ENCODE measurements around the gene CD81.

The CD81 gene

DNA sequence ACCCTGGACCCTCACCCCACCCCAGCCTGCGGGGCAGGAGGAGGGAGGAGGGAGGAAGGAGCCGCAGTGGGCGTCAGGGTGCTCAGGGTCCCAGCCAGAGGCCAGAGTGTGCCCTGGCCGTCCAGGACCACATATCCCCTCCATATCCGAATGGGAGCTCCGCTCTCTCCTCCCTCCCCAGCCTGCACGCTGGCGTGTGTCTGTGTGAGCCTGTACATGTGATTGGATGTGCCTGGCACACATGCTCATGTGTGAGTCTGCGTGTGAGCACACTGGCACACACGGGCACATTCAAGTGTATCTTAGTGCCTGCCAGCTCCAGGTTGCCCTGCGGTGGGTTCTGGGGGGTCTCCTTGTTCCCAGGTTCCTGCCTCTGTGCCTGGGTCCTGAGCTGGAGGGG is 31.6 kb downstream of the CD81 start:
- no peak for DNase-seq

DNA sequence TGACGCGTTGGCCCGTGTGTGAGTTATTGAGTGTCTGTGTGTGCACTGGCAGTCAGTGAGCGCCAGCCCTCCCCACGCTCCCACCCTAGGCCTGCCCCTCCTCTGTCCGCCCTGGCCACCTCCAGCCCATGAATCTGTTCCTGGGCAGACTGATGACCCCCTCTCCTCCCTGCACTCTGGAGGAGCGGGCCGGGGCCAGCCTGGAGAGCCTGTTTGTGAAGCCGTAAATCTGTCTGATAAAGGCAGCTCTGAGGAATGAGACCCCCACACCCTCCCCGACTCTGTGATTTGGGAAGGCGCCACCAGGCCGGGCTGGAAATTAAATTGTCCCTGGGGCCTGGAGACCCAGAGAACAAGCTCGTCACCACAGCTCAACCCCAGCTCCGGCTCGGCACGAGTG is 32.0 kb downstream of the CD81 start:
- DNase-seq: no peak

DNA sequence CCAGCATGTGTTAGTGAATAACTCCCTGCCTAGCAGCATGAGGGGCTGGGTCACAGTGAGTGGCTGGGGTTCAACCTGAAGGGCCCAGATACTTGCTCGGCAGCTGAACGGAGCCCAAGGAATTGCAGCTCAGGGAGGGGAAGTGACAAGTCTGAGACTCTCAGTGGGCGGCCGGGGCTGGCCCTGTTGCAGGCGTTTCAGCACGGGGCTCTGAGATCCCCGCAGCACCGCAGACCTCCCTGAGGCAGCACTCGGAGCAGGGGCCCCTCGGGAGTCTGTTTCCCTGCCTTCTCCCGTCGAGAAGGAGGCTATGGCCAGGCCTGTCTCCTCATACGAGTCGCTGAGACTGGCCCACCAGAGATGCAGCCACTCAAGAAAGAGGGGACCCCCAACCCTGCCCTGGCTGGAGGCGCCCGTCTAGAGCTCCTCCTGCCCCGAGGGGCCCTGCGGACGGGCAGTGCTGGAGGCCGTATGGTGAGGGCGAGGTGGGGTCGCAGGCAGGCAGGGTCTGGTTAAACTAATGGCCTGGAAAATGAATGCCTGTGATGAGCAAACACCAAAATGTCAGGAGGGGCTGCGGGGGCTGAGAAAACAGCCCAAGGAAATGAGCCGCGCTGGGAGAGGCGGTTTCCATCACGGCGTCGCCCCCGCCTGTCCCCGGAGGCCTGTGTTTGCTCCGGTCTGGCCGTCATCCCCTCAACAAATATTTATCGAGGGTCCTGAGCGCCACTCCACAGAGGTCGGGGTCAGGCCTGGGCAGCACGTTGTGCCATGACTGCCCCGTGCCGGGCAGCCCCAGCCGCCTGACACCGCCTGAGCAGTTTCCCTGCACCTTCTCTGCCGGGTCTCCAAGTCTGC is 32.7 kb downstream of the CD81 start:
- DNase-seq: no peak

DNA sequence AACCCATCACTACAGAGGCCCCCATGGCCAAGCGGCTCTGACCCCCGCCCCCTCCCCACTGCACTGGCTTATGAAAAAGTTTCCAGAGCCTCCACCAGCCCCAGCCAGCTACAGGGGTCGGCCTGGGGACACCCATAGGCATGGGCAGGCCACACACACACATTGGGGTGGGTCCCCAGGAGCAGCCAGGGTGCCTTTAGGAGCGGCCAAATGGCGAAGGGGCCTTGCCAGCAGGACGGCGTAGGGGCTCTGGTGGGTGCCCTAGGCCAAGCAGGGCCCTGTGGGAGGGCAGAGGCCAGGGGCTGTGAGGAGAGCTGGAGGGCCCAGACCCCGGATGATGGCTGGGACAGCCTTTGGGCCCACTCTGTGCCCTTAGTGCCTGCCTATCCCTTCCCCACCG is 33.5 kb downstream of the CD81 start:
- no peak for DNase-seq

DNA sequence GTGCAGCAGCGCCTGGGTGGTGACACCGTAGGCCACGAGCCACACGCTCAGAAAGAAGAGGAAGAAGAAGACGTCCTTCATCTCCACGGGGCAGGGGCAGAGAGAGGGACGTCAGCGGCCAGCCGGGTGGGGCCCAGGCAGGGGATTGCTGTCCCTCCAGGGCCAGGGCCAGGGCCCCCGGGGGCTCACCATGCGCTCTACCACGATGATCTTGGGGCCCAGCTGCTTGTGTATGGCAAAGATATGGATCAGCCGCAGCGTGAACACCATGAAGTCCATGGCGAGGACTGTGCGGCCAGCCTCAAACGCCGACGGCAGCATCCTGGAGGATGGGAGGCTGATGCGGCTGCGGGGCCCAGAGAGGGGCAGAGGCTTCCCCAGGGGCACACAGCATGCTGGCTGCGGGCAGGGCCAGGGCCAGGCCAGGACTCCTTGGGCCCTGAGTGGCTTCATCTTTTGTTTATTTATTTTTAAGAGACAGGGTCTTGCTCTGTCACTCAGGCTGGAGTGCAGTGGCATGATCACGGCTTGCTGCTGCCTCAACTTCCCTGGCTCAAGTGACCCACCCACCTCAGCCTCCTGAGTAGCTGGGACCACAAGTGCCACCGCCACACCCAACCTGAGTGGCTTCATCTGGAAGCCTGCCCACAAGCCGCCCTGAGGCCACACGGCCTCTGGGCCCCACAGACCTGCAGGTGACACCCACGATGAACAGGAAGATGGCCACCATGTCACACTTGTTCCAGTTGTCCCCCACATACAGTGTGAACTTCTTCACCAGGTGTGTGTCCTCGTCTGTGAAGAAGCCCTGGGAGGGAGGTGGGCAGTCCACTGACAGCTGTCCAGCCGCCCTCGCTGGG is 34.6 kb downstream of the CD81 start:
- DNase-seq: no peak

DNA sequence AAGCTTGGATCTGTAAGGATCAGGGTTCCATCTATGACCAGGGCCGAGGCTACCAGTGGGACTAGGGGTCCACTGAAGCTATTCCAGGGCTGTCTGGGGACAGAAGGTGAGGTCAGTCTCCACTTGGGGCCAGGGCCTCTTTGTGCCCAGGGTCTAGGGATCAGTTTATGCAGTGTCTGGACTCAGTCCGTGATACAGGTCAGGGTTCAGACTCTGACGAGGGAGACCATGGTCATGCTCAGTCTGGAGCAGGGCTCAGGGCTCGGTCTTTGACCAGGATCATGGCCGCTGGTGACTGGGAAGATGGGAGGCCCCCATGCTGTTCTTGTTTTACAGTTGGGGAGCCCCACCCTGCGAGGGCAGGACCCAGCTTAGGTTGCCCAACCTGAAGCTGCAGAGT is 35.2 kb downstream of the CD81 start:
- DNase-seq: no peak

DNA sequence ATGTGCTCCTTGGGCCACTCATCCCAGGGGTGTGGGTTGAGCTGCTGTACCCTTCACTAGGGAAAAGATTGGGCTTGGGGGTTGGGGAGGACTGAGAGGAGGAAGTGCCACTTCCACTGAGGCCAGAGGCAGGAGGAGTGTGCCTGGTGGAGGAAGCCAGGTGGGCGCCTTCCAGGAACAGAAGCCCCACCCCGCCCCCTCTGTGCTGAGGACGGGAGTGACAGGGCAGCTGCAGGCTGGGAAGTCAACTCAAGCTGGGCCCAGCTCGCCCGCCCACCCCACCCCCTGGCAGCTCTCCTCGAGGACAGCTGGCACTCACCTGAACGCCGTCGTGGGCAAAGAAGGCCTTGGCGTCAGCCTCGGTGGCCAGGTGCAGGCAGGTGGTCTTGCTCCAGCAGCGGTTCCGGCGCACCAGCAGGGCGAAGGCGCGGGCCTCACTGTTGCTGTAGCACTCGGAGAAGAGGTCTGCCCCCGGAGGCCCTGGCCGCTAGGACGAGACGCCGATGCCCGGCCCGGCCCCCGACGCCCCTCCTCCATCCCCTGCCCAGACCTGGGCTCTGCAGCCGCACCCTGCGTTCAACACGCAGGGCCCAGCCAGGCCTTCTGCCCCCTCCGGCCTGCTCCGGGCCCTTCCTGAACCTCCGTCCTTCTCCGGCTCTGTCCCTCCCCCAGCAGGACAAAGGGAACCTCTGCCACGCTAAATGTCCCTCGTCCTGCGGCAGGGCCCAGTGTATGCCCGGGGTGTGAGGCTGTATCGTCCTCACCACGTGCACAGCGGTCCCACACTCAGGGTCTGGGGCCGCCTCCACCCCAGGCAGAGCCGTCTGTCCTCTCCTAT is 36.9 kb downstream of the CD81 start:
- no peak for DNase-seq

DNA sequence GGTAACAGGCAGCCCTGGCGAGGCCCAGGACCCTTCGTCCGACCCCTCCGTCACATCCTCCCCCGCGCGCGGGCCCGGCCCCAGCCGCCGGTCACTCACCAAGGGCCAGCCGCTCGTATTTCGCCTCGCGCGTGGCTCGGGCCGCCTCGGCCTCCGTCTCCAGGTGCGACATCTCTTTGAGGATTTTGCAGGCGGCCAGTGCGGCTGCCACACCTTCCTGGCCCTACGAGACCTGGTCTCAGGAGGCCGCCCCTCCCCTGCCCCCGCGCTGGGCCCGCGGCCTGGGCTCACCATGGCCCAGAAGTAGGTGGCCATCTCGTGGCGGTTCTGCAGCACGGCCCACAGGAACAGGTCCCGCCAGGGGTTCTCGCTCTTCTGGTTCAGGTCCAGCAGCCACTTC is 37.5 kb downstream of the CD81 start:
- DNase-seq: no peak

DNA sequence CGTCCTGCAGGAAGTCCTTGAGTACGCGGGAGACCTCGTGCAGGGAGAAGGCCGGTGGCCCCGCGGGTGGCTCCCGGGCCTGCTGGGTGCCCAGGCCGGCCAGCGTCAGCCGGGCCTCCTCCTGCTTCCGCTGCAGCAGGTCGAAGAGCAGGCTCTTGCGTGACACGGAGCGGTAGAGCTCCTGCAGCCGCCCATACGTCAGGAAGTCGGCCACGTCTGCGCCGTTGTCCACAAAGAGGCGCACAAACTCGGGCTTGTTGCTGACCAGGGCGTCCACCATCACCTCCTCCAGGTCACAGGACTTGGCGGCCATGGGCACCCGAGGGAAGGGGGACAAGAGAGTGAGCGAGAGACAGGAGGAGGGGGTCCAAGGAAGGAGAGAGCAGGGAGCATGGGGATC is 38.1 kb downstream of the CD81 start:
- no peak for DNase-seq

DNA sequence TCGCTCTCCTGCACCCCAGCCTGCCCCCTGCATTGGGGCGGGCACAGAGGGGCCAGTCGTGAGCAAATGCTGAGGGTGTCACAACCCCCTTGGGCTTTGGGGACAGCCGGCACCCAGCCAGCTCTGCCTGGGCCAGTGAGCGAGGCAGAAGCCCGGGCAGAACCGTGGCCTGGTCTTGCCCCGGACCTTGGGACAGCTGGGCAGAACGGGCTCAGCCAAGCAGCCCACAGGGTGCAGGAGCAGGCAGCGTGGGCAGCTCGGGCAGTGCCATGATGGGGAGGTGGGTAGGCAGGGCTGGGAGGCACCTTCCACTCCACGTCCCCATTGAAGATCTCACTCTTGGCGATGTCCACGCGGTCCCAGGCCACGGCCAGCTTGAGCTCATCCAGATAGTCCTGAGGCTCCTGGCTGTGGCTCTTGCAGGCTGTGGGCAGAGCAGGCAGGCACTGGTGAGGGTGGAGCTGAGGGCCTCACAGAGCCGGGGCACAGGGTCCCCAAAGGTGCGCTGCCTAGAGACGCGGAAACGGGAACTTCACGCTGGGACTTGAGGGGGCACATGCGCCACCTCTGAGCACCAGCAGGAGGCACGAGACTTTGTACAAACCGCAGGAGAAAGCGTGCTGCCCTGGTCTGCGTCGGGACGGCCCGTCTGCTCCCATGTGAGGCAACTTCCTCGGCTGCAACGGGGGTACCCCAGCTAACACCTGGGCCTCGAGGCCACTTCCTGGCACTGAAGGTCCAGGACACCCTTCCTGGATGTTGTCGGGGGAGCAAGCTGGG is 38.7 kb downstream of the CD81 start:
- no peak for DNase-seq

DNA sequence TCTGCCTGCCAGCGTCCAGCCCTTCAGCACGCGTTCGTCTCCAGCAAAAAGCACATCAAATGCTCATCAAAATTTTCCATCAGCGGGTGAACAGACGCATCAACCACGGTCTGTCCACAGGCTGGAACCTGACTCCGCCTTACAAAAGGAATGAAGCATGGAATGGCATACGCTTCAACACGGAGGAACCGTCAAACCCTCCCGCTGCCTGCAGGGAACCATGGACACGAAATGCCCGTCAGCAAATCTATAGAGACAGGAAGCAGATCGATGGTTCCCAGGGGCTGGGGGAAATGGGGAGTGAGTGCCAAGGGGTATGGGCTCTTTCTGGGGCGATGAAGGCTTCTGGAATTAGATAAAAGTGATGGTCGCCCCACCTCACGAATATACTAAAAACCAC is 39.7 kb downstream of the CD81 start:
- no peak for DNase-seq

DNA sequence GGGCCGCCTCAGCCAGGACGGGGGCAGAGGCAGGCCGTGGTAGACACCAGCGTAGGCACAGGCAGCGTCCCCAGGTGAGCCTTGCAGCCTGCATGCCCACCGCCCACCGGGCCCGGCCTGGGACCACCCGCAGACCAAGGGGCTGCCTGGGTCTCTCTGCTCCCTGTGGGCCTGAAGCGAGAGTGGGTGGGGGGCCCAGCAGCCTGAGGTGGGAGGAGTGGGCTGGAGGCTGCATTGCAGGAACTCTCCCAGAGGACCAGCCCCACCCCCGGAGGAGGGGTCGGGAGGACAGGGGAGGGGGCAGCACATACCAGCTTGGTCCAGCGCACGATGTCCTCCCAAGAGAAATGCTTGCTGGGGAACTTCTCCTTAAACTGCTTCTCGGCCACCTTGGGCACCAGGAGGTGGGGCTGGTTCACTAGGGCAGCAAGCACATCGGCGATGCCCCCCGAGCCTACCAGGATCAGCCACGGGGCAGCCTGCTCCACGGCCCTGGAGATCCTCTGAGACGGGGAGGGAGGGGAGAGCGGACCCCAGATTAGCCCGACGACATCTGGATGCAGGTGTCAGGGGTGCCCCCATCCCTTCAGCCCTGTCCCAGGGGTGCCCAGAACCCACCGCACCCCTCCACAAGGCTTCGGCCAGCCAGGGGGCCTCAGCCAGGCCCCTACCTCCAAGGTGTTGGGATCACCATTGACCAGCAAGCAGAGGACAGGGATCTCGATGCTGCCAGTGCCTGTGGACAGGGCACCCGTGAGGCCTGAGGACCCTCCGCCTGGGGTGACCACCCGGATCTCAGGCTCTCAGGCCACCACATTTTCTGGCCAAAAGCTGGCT is 41.0 kb downstream of the CD81 start:
- DNase-seq: no peak

DNA sequence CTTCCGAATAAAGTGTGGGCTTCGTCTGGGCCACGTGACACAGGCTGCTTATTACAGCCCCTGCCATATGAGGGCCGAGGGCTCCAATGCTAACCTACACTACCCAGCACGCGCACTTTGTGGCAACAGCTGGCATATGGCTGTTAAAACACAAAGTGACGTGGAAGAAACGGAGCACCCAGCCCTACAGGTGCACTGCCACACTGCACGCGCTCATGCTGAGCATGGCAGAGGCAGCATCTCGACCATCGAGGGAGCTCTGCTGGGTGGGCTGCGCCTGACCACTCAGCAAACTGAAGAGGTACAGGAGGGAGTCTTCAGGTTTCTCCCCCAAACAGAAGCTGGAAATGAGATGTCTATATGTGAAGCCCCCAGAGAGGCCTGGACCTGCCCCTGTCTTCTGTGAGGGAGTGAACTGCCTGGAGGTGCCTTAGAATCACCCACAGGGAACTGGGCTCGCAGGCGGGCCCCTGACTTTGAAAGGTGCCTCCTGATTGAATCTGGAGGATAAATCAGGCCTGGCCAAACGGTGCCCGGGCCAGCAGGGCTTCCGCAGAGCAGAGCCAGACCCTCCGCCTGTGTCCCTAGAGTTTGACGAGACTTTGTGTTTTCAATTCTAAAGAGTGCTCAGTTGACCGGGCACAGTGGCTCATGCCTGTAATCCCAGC is 41.7 kb downstream of the CD81 start:
- DNase-seq: no peak

DNA sequence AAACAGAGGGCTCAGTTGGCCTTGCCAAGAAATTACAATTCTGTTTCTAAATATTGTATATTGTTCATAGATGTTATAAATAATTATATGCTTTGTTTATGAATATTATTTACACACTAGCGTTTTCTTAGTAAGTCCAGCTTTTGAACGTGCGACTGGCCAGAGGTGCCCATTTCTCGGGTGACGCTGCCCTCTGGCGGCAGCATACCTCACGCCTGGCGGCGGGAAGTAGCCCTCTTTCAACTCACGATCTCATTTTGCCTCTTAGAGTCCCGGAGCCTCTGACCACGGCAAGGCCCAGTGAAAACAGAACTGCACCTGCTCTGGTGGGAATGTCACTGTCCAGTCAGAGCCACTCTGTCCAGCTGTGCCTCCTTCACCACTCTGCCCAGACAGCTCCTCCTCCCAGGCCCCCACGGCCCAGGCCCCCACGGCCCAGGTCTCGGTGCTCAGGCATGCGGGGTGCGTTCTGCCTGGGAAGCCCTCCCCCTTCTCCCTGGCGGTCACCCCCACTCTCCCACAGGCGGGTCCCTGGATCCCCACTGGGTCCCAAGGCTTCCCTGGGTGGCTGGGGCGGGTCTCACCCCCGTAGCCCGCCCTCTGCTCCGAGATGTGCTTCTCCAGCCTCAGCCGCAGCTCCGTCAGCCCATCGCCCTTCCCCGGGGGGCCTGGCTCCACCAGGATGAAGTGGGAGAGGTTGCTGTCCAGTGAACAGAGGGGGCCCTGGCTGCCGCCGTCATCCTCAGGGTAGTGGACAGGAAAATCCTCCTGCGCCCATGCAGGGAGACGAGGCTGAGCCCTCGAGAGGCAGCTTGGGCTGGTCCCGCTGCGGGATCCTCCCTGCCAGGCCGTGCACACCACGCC is 42.8 kb downstream of the CD81 start:
- DNase-seq: peak; percentile 69

DNA sequence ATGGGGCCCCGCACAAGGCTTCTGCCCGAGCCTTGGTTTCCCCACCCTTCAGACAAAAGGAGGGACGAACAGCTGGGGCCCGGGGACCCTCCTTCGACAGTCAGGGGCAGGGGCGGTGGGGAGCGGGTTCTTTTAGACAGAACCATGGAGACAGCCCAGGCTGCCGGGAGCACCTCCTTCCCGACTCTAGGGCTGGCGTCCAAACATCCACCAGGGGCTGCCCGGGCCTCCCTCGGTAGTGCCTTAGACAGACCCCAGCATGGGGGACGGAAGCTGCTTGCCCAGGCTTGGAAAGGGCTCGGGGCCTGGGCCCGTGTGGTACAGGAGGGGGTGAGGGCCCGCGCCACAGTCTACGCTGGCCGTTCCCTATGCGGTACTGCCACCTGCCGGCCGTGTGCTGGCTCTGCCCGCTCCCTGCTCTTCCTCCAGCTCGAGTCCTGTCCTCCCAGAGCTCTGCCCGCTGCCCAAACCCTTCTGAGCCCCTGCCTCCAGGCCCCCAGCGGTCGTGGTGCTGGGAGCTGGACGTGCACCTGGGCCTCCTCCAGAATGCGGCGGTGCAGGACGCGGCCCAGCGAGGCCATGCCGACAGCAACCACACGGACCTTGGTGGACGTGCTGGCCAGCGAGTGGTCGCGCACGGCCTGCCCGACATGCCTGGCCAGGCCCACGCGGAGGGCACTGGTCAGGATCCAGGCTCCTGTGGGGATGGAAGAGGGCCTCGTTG is 43.6 kb downstream of the CD81 start:
- DNase-seq: peak; percentile 80

DNA sequence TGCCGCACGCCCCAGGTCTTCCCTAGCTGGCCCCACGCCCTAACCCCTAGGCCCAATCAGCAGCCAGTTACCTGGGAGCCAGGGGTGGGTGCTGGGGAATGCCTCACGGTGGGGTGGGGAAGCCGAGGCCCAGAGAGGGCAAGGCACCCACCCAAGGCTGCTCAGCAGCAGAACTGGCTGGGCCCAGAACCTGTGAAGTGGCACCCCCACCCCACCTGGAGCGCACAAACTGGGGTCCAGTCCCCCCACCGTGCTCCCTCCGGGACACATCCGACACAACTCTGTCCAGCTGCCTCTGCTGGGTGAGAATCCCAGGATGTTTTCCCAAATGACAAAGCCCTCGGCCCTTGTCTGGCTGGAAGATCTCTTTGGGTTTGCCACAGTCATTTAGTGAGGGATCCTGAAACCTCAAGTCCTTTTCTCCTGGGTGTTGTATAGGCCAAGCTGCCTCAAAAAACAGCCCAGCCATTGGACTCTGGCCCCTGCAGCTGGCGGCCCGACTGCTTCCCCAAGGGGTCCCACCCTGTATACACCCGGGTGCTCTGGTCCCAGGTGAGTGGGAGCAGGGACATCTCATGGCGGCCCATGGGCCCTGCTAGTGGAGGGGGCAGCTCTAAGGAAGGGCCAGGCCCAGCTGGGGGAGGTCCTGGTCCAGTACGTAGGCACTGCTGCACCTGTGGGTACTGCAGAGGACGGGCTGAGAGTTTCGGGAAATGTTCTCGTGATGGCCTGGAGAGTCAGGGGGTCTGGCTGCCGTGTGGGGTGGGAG is 44.3 kb downstream of the CD81 start:
- DNase-seq: no peak

DNA sequence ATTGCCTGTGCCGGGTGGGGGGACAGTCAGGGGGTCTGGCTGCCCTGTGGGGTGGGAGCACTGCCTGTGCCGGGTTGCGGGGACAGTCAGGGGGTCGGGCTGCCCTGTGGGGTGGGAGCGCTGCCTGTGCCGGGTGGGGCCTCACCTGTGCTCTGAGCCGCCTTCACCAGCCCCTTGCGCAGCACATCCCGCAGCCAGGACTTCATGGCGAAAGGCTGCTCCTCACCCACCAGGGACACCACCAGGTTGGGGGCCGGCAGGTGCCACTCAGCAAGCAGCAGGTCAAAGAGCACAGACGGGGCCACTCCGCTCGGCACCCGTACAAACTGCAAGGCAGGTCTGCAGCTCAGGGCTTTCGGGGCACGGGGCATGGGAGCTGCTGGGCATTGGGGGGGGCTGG is 44.9 kb downstream of the CD81 start:
- DNase-seq: no peak

DNA sequence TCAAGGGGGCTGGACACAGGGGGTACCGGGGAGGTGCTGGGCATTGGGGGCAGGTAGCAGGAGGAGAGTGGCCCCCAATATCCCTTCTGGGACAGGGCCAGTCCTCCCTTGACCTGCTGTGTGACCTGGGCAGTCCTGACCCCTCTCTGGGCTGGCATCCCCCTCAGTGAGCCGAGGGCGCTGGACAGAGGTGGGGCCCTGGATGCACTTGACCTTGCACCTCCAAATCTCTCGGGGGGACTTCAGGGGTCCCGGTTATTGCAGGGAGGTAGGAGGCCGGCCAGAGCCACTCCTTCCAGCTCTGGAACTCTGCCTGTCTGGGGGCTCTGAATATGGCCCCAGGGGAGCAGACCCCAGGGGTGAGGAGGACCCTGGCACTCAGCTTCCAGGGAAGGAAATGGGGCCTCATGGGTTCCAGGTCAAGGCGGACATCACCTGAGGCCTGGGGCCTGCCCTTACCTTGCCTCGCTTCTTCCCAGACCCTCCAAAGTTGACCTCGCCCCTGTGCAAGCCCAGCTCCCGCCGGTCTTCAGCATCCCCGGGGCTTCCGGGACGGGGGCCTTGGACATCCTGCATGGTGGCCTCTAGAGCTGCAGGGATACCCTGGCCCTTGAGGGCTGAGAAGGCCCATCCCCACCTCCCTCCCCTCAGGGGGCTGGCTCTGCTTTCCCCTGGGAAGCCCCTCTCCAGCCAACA is 45.5 kb downstream of the CD81 start:
- DNase-seq: no peak

Data from CD4-positive, alpha-beta T cell treated with Interleukin-6 for 4 hours (primary cell).